HG03039 (cell line): ENCODE measurements around the gene XAB2.
A peak's percentile ranks its signal among the peaks of the same experiment; 100 is the strongest.

Experiments
- ATAC-seq: cut with Tn5 transposase; IDR thresholded peaks from one replicate; pipeline ENCODE4 v1.9.1; 2021; ENCODE audit warnings: mild to moderate bottlenecking, moderate library complexity; ENCODE audit not compliant: unreplicated experiment

The XAB2 gene

GRCh38 chr19:7629347-7630054 is at the start of gene XAB2, which contains the start of gene PET100:
Gene XAB2, minus strand, starts transcription at chr19:7629545. Its CDS starts 18 bp downstream, at chr19:7629527.
Gene PET100, plus strand, starts transcription at chr19:7629793. Its CDS starts 41 bp downstream, at chr19:7629834.
- ATAC-seq: peak; percentile 69

GRCh38 chr19:7677669-7678311 is 48.4 kb upstream of the XAB2 start:
- no peak for ATAC-seq

GRCh38 chr19:7676854-7677253 is 47.5 kb upstream of the XAB2 start, which contains the start of gene MCEMP1:
Gene MCEMP1, plus strand, starts transcription at chr19:7677090. Its CDS starts 31 bp downstream, at chr19:7677121.
- no peak for ATAC-seq

GRCh38 chr19:7676376-7676775 is 47.0 kb upstream of the XAB2 start:
- no peak for ATAC-seq

GRCh38 chr19:7674010-7675005 is 45.0 kb upstream of the XAB2 start:
- ATAC-seq: no peak

- no peak for ATAC-seq
These were observed 43.2 kb upstream of the XAB2 start for GRCh38 chr19:7672522-7672921.

- ATAC-seq: no peak
These were observed 41.4 kb upstream of the XAB2 start for GRCh38 chr19:7670790-7671189.

- ATAC-seq: no peak
These were observed 40.9 kb upstream of the XAB2 start for GRCh38 chr19:7670150-7670783.

- ATAC-seq: no peak
These were observed 40.3 kb upstream of the XAB2 start for GRCh38 chr19:7669641-7670040.

GRCh38 chr19:7668842-7669241 is 39.5 kb upstream of the XAB2 start, which contains the start of gene RETN:
Gene RETN, plus strand, starts transcription at chr19:7669049. Its CDS starts 278 bp downstream, at chr19:7669327.
- ATAC-seq: no peak

- ATAC-seq: no peak
These were observed 35.7 kb upstream of the XAB2 start for GRCh38 chr19:7665076-7665475.

- no peak for ATAC-seq
These were observed 34.4 kb upstream of the XAB2 start for GRCh38 chr19:7663706-7664105.

- no peak for ATAC-seq
These were observed 33.3 kb upstream of the XAB2 start for GRCh38 chr19:7662657-7663056.

- ATAC-seq: no peak
These were observed 32.6 kb upstream of the XAB2 start for GRCh38 chr19:7661744-7662538.

GRCh38 chr19:7658219-7658686 is 28.9 kb upstream of the XAB2 start:
- no peak for ATAC-seq

GRCh38 chr19:7657131-7657751 is 27.9 kb upstream of the XAB2 start:
- ATAC-seq: no peak

GRCh38 chr19:7655581-7655980 is 26.2 kb upstream of the XAB2 start:
- ATAC-seq: no peak

- no peak for ATAC-seq
These were observed 25.1 kb upstream of the XAB2 start for GRCh38 chr19:7654401-7654800.

- no peak for ATAC-seq
These were observed 22.8 kb upstream of the XAB2 start for GRCh38 chr19:7652061-7652641.
